HG02852 (cell line): ENCODE measurements around the gene LRMDA.

ENCODE experiments used
- ATAC-seq: cut with Tn5 transposase; IDR thresholded peaks from one replicate; pipeline ENCODE4 v1.9.1; 2021; ENCODE audit warnings: mild to moderate bottlenecking, moderate library complexity; ENCODE audit not compliant: unreplicated experiment

Gene LRMDA

GRCh38 chr10:76265441-76266113 is 834.2 kb downstream of the LRMDA start:
- no peak for ATAC-seq

GRCh38 chr10:76268530-76268929 is 837.1 kb downstream of the LRMDA start:
- ATAC-seq: no peak

GRCh38 chr10:76268954-76269353 is 837.5 kb downstream of the LRMDA start:
- ATAC-seq: no peak

GRCh38 chr10:76270464-76270863 is 839.0 kb downstream of the LRMDA start:
- ATAC-seq: no peak

- ATAC-seq: no peak
Observed at GRCh38 chr10:76274933-76275332, 843.5 kb downstream of the LRMDA start.

GRCh38 chr10:76278811-76279460 is 847.5 kb downstream of the LRMDA start:
- ATAC-seq: no peak

- no peak for ATAC-seq
Observed at GRCh38 chr10:76281659-76282058, 850.2 kb downstream of the LRMDA start.

- ATAC-seq: no peak
Observed at GRCh38 chr10:76282061-76283025, 850.9 kb downstream of the LRMDA start.

GRCh38 chr10:76284351-76284750 is 852.9 kb downstream of the LRMDA start:
- no peak for ATAC-seq

- ATAC-seq: no peak
Observed at GRCh38 chr10:76285012-76285411, 853.6 kb downstream of the LRMDA start.

- no peak for ATAC-seq
Observed at GRCh38 chr10:76285515-76285914, 854.1 kb downstream of the LRMDA start.

GRCh38 chr10:76286536-76286935 is 855.1 kb downstream of the LRMDA start:
- no peak for ATAC-seq

- no peak for ATAC-seq
Observed at GRCh38 chr10:76287856-76288255, 856.4 kb downstream of the LRMDA start.

GRCh38 chr10:76291175-76291574 is 859.8 kb downstream of the LRMDA start:
- ATAC-seq: no peak

- no peak for ATAC-seq
Observed at GRCh38 chr10:76291885-76292284, 860.5 kb downstream of the LRMDA start.

GRCh38 chr10:76296957-76297356 is 865.5 kb downstream of the LRMDA start:
- ATAC-seq: no peak

GRCh38 chr10:76297358-76297757 is 865.9 kb downstream of the LRMDA start:
- no peak for ATAC-seq

- no peak for ATAC-seq
Observed at GRCh38 chr10:76297780-76298281, 866.4 kb downstream of the LRMDA start.

- ATAC-seq: no peak
Observed at GRCh38 chr10:76298329-76298728, 866.9 kb downstream of the LRMDA start.

GRCh38 chr10:76299501-76299900 is 868.1 kb downstream of the LRMDA start:
- ATAC-seq: no peak

GRCh38 chr10:76301211-76301610 is 869.8 kb downstream of the LRMDA start:
- no peak for ATAC-seq
